Trophoblast cell (in vitro differentiated cells and primary cell): ENCODE measurements around the gene ACO1.

Source experiments
- DNase-seq, 2 donors: peaks; one replicate each; pipeline ENCODE4 v3.0.0-alpha.2; 2016
- H2AFZ ChIP-seq: 2 replicates; pipeline ENCODE4 v1.6.1; 2013; ENCODE audit warnings: low read length, moderate library complexity, mild to moderate bottlenecking; ENCODE audit not compliant: insufficient read depth, poor library complexity
- H2AK5ac ChIP-seq: 2 replicates; pipeline ENCODE4 v1.6.1; 2013; ENCODE audit warnings: mild to moderate bottlenecking, low read length
- H2BK120ac ChIP-seq: 2 replicates; pipeline ENCODE4 v1.6.1; 2013; ENCODE audit warnings: low read length, mild to moderate bottlenecking, moderate library complexity; ENCODE audit not compliant: insufficient read depth, poor library complexity
- H2BK12ac ChIP-seq: 2 replicates; pipeline ENCODE4 v1.6.1; 2013; ENCODE audit warnings: mild to moderate bottlenecking, low read length, moderate library complexity
- H2BK5ac ChIP-seq: 2 replicates; pipeline ENCODE4 v1.6.1; 2013; ENCODE audit warnings: low read length, low read depth, moderate library complexity, mild to moderate bottlenecking; ENCODE audit not compliant: poor library complexity
- H3K14ac ChIP-seq: 2 replicates; pipeline ENCODE4 v1.6.1; 2013; ENCODE audit warnings: mild to moderate bottlenecking, low read length
- H3K18ac ChIP-seq: 2 replicates; pipeline ENCODE4 v1.6.1; 2013; ENCODE audit warnings: mild to moderate bottlenecking, low read length
- H3K23ac ChIP-seq: 2 replicates; pipeline ENCODE4 v1.6.1; 2013; ENCODE audit warnings: low read length
- H3K27ac ChIP-seq: 2 replicates; pipeline ENCODE4 v1.5.1; 2013; ENCODE audit warnings: low read depth, mild to moderate bottlenecking, inconsistent platforms, low read length, moderate library complexity
- H3K27me3 ChIP-seq: 2 replicates; pipeline ENCODE4 v1.6.1; 2013; ENCODE audit warnings: inconsistent platforms, mild to moderate bottlenecking, low read length, moderate library complexity; ENCODE audit not compliant: insufficient read depth
- H3K36me3 ChIP-seq, 2 experiments: 1 replicate in 1 of 2; 2 replicates in 1 of 2; pipeline ENCODE4 v1.6.1; 2013; ENCODE audit warnings: low read length in 2 of 2, mild to moderate bottlenecking in 2 of 2, moderate library complexity in 1 of 2; ENCODE audit not compliant: insufficient read depth in 2 of 2, control insufficient read depth in 1 of 2
- H3K4ac ChIP-seq: 2 replicates; pipeline ENCODE4 v1.6.1; 2013; ENCODE audit warnings: low read depth, mild to moderate bottlenecking, low read length, moderate library complexity
- H3K4me1 ChIP-seq, 2 experiments: 1 replicate in 1 of 2; 2 replicates in 1 of 2; pipeline ENCODE4 v1.6.1; 2013; ENCODE audit warnings: low read length in 2 of 2, mild to moderate bottlenecking in 2 of 2, moderate library complexity in 1 of 2; ENCODE audit not compliant: insufficient read depth in 2 of 2, control insufficient read depth in 1 of 2
- H3K4me2 ChIP-seq: 2 replicates; pipeline ENCODE4 v1.6.1; 2013; ENCODE audit warnings: inconsistent platforms, mild to moderate bottlenecking, low read length, moderate library complexity
- H3K4me3 ChIP-seq: 2 replicates; pipeline ENCODE4 v1.5.1; 2013; ENCODE audit warnings: mild to moderate bottlenecking, low read depth, low read length, inconsistent platforms
- H3K79me1 ChIP-seq: one replicate; pipeline ENCODE4 v1.6.1; 2013; ENCODE audit warnings: low read length
- H3K79me2 ChIP-seq: 2 replicates; pipeline ENCODE4 v1.6.1; 2013; ENCODE audit warnings: low read length, mild to moderate bottlenecking; ENCODE audit not compliant: control insufficient read depth, insufficient read depth, poor library complexity
- H3K9ac ChIP-seq: 2 replicates; pipeline ENCODE4 v1.6.1; 2013; ENCODE audit warnings: mild to moderate bottlenecking, low read length
- H3K9me3 ChIP-seq: 2 replicates; pipeline ENCODE4 v1.6.1; 2013; ENCODE audit warnings: low read depth, mild to moderate bottlenecking, control low read depth, inconsistent platforms, low read length; ENCODE audit not compliant: insufficient read depth
- H4K12ac ChIP-seq: 2 replicates; pipeline ENCODE4 v1.6.1; 2013; ENCODE audit warnings: low read depth, mild to moderate bottlenecking, low read length, moderate library complexity
- H4K8ac ChIP-seq: 2 replicates; pipeline ENCODE4 v1.6.1; 2013; ENCODE audit warnings: low read depth, mild to moderate bottlenecking, low read length, moderate library complexity
- H4K91ac ChIP-seq: one replicate; pipeline ENCODE4 v1.6.1; 2013; ENCODE audit warnings: low read depth, mild to moderate bottlenecking, low read length, moderate library complexity
- WGBS: extraction: QIAGEN DNeasy Blood & Tissue Kit; methylation state at CpG from one replicate; pipeline ENCODE4 v1.1.7; 2013; ENCODE audit warnings: missing lambda C conversion rate; ENCODE audit not compliant: insufficient read length, insufficient coverage; ENCODE audit errors: extremely low coverage; 5-methylcytosine and 5-hydroxymethylcytosine counted together

Gene ACO1

GRCh38 chr9:32387256-32387655, 2.8 kb downstream of the ACO1 start:
- Histone ChIP-seq H3K18ac (no peak overlapping the region), H2BK12ac (no peak overlapping the region), H3K4me3 (no peak overlapping the region), H4K91ac (no peak overlapping the region), H3K4ac (no peak overlapping the region), H3K36me3 (no peaks in the 10 kb centered on the region), H3K4me2 (no peak overlapping the region), H2AFZ (no peak overlapping the region), H3K4me1 (no peaks in the 10 kb centered on the region), H2AK5ac (no peak overlapping the region), H3K27ac (no peak overlapping the region), H3K27me3 (no peaks in the 10 kb centered on the region), H3K9me3 (peaks cover 2% of the 10 kb centered on the region), H3K14ac (no peak overlapping the region), H3K79me2 (no peaks in the 10 kb centered on the region), H3K9ac (no peak overlapping the region), H3K79me1 (peaks cover 4% of the 10 kb centered on the region), H4K8ac (no peak overlapping the region), H2BK120ac (no peak overlapping the region), H4K12ac (no peak overlapping the region), H3K23ac (no peak overlapping the region), H2BK5ac (no peak overlapping the region)
- DNase-seq: no peak
- no CpG with 5 or more reads among the region's 1 CpG for WGBS

DNA sequence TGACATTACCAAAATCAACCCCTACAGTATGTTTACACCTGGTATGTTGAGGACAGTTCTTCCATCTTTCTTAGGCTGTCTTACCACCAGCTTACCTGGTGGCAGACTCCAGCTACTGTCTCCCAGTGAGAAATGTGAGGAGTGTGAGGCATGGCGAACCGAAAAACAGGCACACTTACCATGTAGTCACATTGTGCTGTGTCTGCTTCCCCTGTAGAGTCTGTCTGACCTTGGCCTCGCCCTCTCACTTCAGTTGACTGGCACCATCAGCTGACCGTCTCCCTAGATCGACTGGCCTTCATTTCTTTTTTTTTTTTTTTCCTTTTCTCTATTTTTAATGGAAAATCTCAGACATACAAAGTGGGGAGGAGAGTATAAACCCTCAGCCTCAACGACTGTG, 4.9 kb downstream of the ACO1 start:
- Histone ChIP-seq H3K9me3 (peaks cover 4% of the 10 kb centered on the region), H3K4me1 (no peaks in the 10 kb centered on the region), H3K14ac (no peak overlapping the region), H2AFZ (no peak overlapping the region), H3K4me2 (no peak overlapping the region), H4K12ac (no peak overlapping the region), H3K79me1 (peaks cover 4% of the 10 kb centered on the region), H3K18ac (no peak overlapping the region), H3K9ac (no peak overlapping the region), H3K27ac (no peak overlapping the region), H3K36me3 (no peaks in the 10 kb centered on the region), H3K27me3 (no peaks in the 10 kb centered on the region), H2BK120ac (no peak overlapping the region), H3K23ac (no peak overlapping the region), H3K4me3 (no peak overlapping the region), H2AK5ac (no peak overlapping the region), H2BK12ac (no peak overlapping the region), H4K91ac (no peak overlapping the region), H2BK5ac (no peak overlapping the region), H3K4ac (no peak overlapping the region), H4K8ac (no peak overlapping the region), H3K79me2 (no peaks in the 10 kb centered on the region)
- no CpG with 5 or more reads among the region's 6 CpGs for WGBS
- DNase-seq: no peak

- H3K9me3 ChIP-seq: peaks cover 4% of the 10 kb centered on the region
- no peak overlapping the region for H4K91ac ChIP-seq
- H4K8ac ChIP-seq: no peak overlapping the region
- H4K12ac ChIP-seq: no peak overlapping the region
- H3K14ac ChIP-seq: no peak overlapping the region
- H2BK5ac ChIP-seq: no peak overlapping the region
- H3K23ac ChIP-seq: no peak overlapping the region
- H2AK5ac ChIP-seq: no peak overlapping the region
- H3K36me3 ChIP-seq: no peaks in the 10 kb centered on the region
- WGBS: no CpG with 5 or more reads among the region's 2 CpGs
- H3K79me1 ChIP-seq: no peaks in the 10 kb centered on the region
- H3K27ac ChIP-seq: no peak overlapping the region
- H3K4me2 ChIP-seq: no peak overlapping the region
- no peak overlapping the region for H2BK120ac ChIP-seq
- no peak overlapping the region for H3K9ac ChIP-seq
- H3K4ac ChIP-seq: no peak overlapping the region
- no peak overlapping the region for H3K4me3 ChIP-seq
- no peak overlapping the region for H3K18ac ChIP-seq
- no peaks in the 10 kb centered on the region for H3K27me3 ChIP-seq
- no peak overlapping the region for H2AFZ ChIP-seq
- DNase-seq: no peak
- H3K4me1 ChIP-seq: peaks cover 0 to 2% of the 10 kb centered on the region in 2 experiments
- no peak overlapping the region for H2BK12ac ChIP-seq
- no peaks in the 10 kb centered on the region for H3K79me2 ChIP-seq
Observed at GRCh38 chr9:32393911-32394310, 9.5 kb downstream of the ACO1 start.

DNA sequence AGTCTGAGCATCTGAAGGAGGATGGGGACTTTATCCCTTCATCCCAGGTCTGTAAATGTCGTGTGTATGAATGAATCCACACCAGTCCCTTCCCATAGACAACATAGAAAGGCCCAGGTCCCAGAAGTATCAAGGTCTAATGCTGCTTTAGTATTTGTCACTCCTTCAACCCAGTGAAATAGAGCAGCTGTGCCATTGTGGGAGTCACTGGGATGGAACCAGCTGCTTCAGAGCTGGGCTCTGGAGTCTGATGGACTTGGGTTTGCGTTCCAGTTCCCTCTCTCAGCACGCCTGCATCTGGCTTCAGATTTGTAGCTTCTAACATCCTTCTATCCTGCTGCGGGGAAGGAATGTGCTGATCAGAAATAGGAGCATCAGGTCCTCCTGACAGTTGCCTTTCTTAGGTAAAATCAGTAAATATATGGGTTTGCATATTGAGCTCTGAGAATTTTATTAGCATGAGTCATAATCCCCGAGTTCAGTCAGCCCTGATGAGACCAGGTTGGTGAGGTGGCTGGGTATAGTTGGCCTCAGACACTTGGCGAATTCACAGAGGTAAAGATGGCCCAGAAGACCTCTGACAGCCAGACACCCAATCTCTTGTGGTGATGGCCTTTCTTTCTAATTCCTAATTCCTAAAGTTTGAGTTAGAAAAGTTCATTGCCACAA, 10.1 kb downstream of the ACO1 start:
- WGBS: no CpG with 5 or more reads among the region's 6 CpGs
- Histone ChIP-seq H4K8ac (no peak overlapping the region), H2AFZ (no peak overlapping the region)

More for the DNA sequence above, 10.1 kb downstream of the ACO1 start:
- Histone ChIP-seq H3K4me3 (no peak overlapping the region), H3K4me2 (no peak overlapping the region), H4K12ac (no peak overlapping the region), H3K27ac (no peak overlapping the region), H3K79me2 (no peaks in the 10 kb centered on the region), H2AK5ac (no peak overlapping the region), H3K9ac (no peak overlapping the region), H3K27me3 (no peaks in the 10 kb centered on the region), H3K4ac (no peak overlapping the region), H2BK12ac (no peak overlapping the region), H3K18ac (no peak overlapping the region), H3K79me1 (no peaks in the 10 kb centered on the region), H3K4me1 (peaks cover 0 to 2% of the 10 kb centered on the region in 2 experiments), H3K36me3 (no peaks in the 10 kb centered on the region), H2BK120ac (no peak overlapping the region), H4K91ac (no peak overlapping the region), H3K14ac (no peak overlapping the region), H2BK5ac (no peak overlapping the region), H3K9me3 (peaks cover 4% of the 10 kb centered on the region), H3K23ac (no peak overlapping the region)
- no peak for DNase-seq
